ENCODE results near the gene ADAMTS2.

Gene ADAMTS2

GRCh38 chr5:179080724-179081123 is 264.5 kb downstream of the ADAMTS2 start:
- H3K9me3 ChIP-seq (ENCODE audit: control extremely low read depth in 1 of 5, control insufficient read depth in 4 of 5, insufficient read depth in 2 of 5, low read depth in 1 of 5, low read length in 4 of 5): peaks cover 45 to 92% (median 73%) of the 10 kb centered on the region in 5 experiments
- no peaks in the 10 kb centered on the region for H3K4me1 ChIP-seq (ENCODE audit: control extremely low read depth in 1 of 4, control insufficient read depth in 4 of 4, insufficient read depth in 4 of 4, low read length in 3 of 4)
- peaks cover 22 to 56% (median 34%) of the 10 kb centered on the region in 4 experiments for H3K36me3 ChIP-seq (ENCODE audit: control insufficient read depth in 4 of 4, insufficient read depth in 4 of 4, low read length in 3 of 4)
- no peaks in the 10 kb centered on the region for H3K27me3 ChIP-seq (replicated peaks in 2 of 5; ENCODE audit: control insufficient read depth in 4 of 5, insufficient read depth in 5 of 5, low read length in 4 of 5)
- DNase-seq: no peak
- no peak overlapping the region for H3K4me3 ChIP-seq (ENCODE audit: control insufficient read depth in 1 of 7, extremely low read depth in 1 of 7, insufficient read depth in 4 of 7, low read depth in 2 of 7, low read length in 6 of 7)
- ChIA-PET CTCF (interaction anchor here (1.0 kb wide), 1 partner anchor 18 kb away, joined by 3 read pairs; no protein-coding TSS in a partner anchor), POLR2A (no interaction called here)
- 100% methylated on average over 3 of the region's 4 CpGs for WGBS (ENCODE audit: insufficient coverage)
- no peak overlapping the region for H3K27ac ChIP-seq (ENCODE audit: insufficient read depth in 1 of 2, low read depth in 1 of 2, low read length in 2 of 2, poor library complexity in 1 of 2, severe bottlenecking in 2 of 2)

GRCh38 chr5:179079165-179079987 is 265.9 kb downstream of the ADAMTS2 start:
- peaks cover 24 to 62% (median 35%) of the 10 kb centered on the region in 4 experiments for H3K36me3 ChIP-seq (ENCODE audit: control insufficient read depth in 4 of 4, insufficient read depth in 4 of 4, low read length in 3 of 4)
- ChIA-PET CTCF (no interaction called here), POLR2A (no interaction called here)
- H3K4me3 ChIP-seq (ENCODE audit: control insufficient read depth in 1 of 7, extremely low read depth in 1 of 7, insufficient read depth in 4 of 7, low read depth in 2 of 7, low read length in 6 of 7): peak overlapping the region in 1 of 7 experiments; percentile 9
- no peaks in the 10 kb centered on the region for H3K27me3 ChIP-seq (replicated peaks in 2 of 5; ENCODE audit: control insufficient read depth in 4 of 5, insufficient read depth in 5 of 5, low read length in 4 of 5)
- DNase-seq: no peak
- H3K4me1 ChIP-seq (ENCODE audit: control extremely low read depth in 1 of 4, control insufficient read depth in 4 of 4, insufficient read depth in 4 of 4, low read length in 3 of 4): no peaks in the 10 kb centered on the region
- peaks cover 42 to 88% (median 74%) of the 10 kb centered on the region in 5 experiments for H3K9me3 ChIP-seq (ENCODE audit: control extremely low read depth in 1 of 5, control insufficient read depth in 4 of 5, insufficient read depth in 2 of 5, low read depth in 1 of 5, low read length in 4 of 5)
- H3K27ac ChIP-seq (ENCODE audit: insufficient read depth in 1 of 2, low read depth in 1 of 2, low read length in 2 of 2, poor library complexity in 1 of 2, severe bottlenecking in 2 of 2): no peak overlapping the region
- 100% methylated on average over 6 of the region's 11 CpGs for WGBS (ENCODE audit: insufficient coverage)

DNA sequence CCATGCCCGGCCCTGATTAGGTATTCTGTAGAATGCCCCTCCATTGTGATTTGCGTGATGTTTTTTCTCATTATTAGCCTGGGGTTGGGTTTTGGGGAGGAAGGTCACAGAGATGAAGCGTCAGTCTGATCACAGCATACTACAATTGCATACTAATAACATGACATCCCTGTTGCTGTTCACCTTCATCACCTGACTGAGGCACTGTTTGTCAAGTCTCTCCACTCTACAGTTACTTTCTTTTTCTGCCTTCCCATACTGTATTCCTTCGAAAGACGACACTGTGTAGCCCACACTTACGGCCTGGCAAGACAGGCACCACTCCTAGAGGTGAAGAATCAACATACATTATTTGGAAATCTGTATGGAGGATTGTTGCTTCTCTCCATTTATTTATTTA is 279.6 kb downstream of the ADAMTS2 start:
- POLR2A ChIA-PET: no interaction called here
- 90% methylated on average over 2 of the region's 6 CpGs for WGBS (ENCODE audit: insufficient coverage)
- CTCF ChIA-PET: no interaction called here

DNA sequence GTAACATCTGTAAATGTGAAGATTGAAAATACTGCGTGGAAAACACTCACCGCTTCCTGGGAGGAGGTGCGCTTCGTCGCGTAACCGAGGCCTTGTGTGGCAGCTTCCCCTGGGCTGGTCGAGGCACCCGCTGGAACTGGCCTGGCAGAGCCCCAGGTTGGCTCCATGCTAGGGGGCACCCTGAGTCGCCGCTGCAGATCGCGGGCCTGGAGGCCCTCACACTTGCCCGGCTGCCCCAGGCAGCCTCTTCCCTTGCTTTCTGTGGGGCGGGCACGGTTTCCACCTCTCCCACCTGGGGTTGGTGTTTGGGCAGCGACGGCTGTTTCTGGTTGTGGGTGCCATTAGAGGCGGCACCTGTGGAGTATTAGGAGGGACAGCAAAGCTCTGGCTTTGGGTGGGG is 284.2 kb downstream of the ADAMTS2 start:
- peaks cover 0 to 9% (median 4%) of the 10 kb centered on the region in 4 experiments for H3K4me1 ChIP-seq (ENCODE audit: control extremely low read depth in 1 of 4, control insufficient read depth in 4 of 4, insufficient read depth in 4 of 4, low read length in 3 of 4)
- peak overlapping the region in 1 of 2 experiments; percentile 42 for H3K27ac ChIP-seq (ENCODE audit: insufficient read depth in 1 of 2, low read depth in 1 of 2, low read length in 2 of 2, poor library complexity in 1 of 2, severe bottlenecking in 2 of 2)
- DNase-seq: no peak
- no peaks in the 10 kb centered on the region for H3K27me3 ChIP-seq (replicated peaks in 2 of 5; ENCODE audit: control insufficient read depth in 4 of 5, insufficient read depth in 5 of 5, low read length in 4 of 5)
- H3K4me3 ChIP-seq (ENCODE audit: control insufficient read depth in 1 of 7, extremely low read depth in 1 of 7, insufficient read depth in 4 of 7, low read depth in 2 of 7, low read length in 6 of 7): peak overlapping the region in 6 of 7 experiments; percentile 63 to 85 (median 76)
- 94% methylated on average over 11 of the region's 19 CpGs for WGBS (ENCODE audit: insufficient coverage)
- H3K36me3 ChIP-seq (ENCODE audit: control insufficient read depth in 4 of 4, insufficient read depth in 4 of 4, low read length in 3 of 4): peaks cover 9 to 39% (median 24%) of the 10 kb centered on the region in 4 experiments
- ChIA-PET CTCF (interaction anchor here (1.0 kb wide), 2 partner anchors 9 to 201 kb away, joined by 3 read pairs; partner anchors contain the start of gene ZNF354B), POLR2A (no interaction called here)
- H3K9me3 ChIP-seq (ENCODE audit: control extremely low read depth in 1 of 5, control insufficient read depth in 4 of 5, insufficient read depth in 2 of 5, low read depth in 1 of 5, low read length in 4 of 5): peaks cover 8 to 64% (median 36%) of the 10 kb centered on the region in 5 experiments

More for the DNA sequence above, 279.6 kb downstream of the ADAMTS2 start:
- Histone ChIP-seq H3K4me1 (ENCODE audit: control extremely low read depth in 1 of 4, control insufficient read depth in 4 of 4, insufficient read depth in 4 of 4, low read length in 3 of 4) (peaks cover 0 to 5% (median 3%) of the 10 kb centered on the region in 4 experiments), H3K4me3 (ENCODE audit: control insufficient read depth in 1 of 7, extremely low read depth in 1 of 7, insufficient read depth in 4 of 7, low read depth in 2 of 7, low read length in 6 of 7) (no peak overlapping the region), H3K36me3 (ENCODE audit: control insufficient read depth in 4 of 4, insufficient read depth in 4 of 4, low read length in 3 of 4) (peaks cover 17 to 77% (median 34%) of the 10 kb centered on the region in 4 experiments), H3K27ac (ENCODE audit: insufficient read depth in 1 of 2, low read depth in 1 of 2, low read length in 2 of 2, poor library complexity in 1 of 2, severe bottlenecking in 2 of 2) (no peak overlapping the region), H3K9me3 (ENCODE audit: control extremely low read depth in 1 of 5, control insufficient read depth in 4 of 5, insufficient read depth in 2 of 5, low read depth in 1 of 5, low read length in 4 of 5) (peaks cover 11 to 82% (median 67%) of the 10 kb centered on the region in 5 experiments), H3K27me3 (replicated peaks in 2 of 5; ENCODE audit: control insufficient read depth in 4 of 5, insufficient read depth in 5 of 5, low read length in 4 of 5) (no peaks in the 10 kb centered on the region)
- DNase-seq: no peak

Measured in common myeloid progenitor, CD34-positive (primary cell).